SK-N-MC (cell line): Measurements from ENCODE around the gene NTMT1.

Experiments used
- EZH2 ChIP-seq: fragments of 200-600 bp; sonication (generic); IDR thresholded peaks from one replicate; pipeline ENCODE4 v1.6.1; 2017; ENCODE audit warnings: antibody characterized with exemption
- FOXP2 ChIP-seq: optimal IDR thresholded peaks from 2 replicates; pipeline ENCODE3; 2011; ENCODE audit warnings: mild to moderate bottlenecking, moderate library complexity; ENCODE audit not compliant: insufficient read depth; ENCODE audit errors: extremely low read length, control extremely low read depth
- POLR2AphosphoS5 ChIP-seq: IDR thresholded peaks from 2 replicates; pipeline ENCODE4 v1.6.1; 2012; ENCODE audit warnings: mild to moderate bottlenecking, low read depth, low read length, borderline replicate concordance

- TF ChIP-seq POLR2AphosphoS5 = no peak
- TF ChIP-seq EZH2 = no peak
- no peak for TF ChIP-seq FOXP2
Measured at GRCh38 chr9:129665814-129666520, 40.0 kb downstream of the NTMT1 start.
